C4-2B (cell line): ENCODE results near the gene MED9.

ENCODE experiments used
- CTCF ChIP-seq: fragments of 450-650 bp; conservative IDR thresholded peaks from 2 replicates; pipeline ENCODE4 v1.5.1; 2017; ENCODE audit warnings: mild to moderate bottlenecking
- ZFX ChIP-seq: fragments of 450-650 bp; IDR thresholded peaks from 2 replicates; pipeline ENCODE4 v1.6.1; 2017

GRCh38 chr17:17527956-17528500 lies 51.2 kb downstream of the MED9 start:
- TF ChIP-seq CTCF (no peak), ZFX (no peak)
